ENCODE data around the gene TCF7L2. TPM values are rescaled to one million over a fixed set of nuclear protein-coding genes. Genes with fewer than 3 reads are reported as not detected.
"Not testable (repeated sequence)": the region's sequence is repeated elsewhere in the genome, so short reads cannot be mapped to it uniquely, and the experiment has no call there.

Gene TCF7L2
- total RNA-seq, 1 donor from 2014 or later: 53.6 TPM

GRCh38 chr10:113095419-113096127 lies 145.5 kb downstream of the TCF7L2 start:
- intact Hi-C loops (cut with DNase I): no loop called here
- no peak for DNase-seq (ENCODE audit: low spot score)

GRCh38 chr10:113096128-113096996 lies 146.3 kb downstream of the TCF7L2 start:
- intact Hi-C loops (cut with DNase I): no loop called here
- ATAC-seq (peak; percentile 72), DNase-seq (ENCODE audit: low spot score) (no peak)

More at GRCh38 chr10:113095419-113096127, 145.5 kb downstream of the TCF7L2 start:
- no peak for ATAC-seq

GRCh38 chr10:113097036-113097435 lies 147.0 kb downstream of the TCF7L2 start:
- no peak for ATAC-seq
- no peak for DNase-seq (ENCODE audit: low spot score)
- intact Hi-C loops (cut with DNase I): no loop called here

GRCh38 chr10:113099431-113100183 lies 149.6 kb downstream of the TCF7L2 start:
- ATAC-seq (no peak), DNase-seq (ENCODE audit: low spot score) (no peak)
- intact Hi-C loops (cut with DNase I): no loop called here

GRCh38 chr10:113100281-113100680 lies 150.2 kb downstream of the TCF7L2 start:
- intact Hi-C loops (cut with DNase I): no loop called here
- DNase-seq (ENCODE audit: low spot score) (no peak), ATAC-seq (no peak)

- intact Hi-C loops (cut with DNase I): no loop called here
- ATAC-seq: no peak
Observed at GRCh38 chr10:113103131-113103840, 153.2 kb downstream of the TCF7L2 start.

GRCh38 chr10:113104047-113104446 lies 154.0 kb downstream of the TCF7L2 start:
- intact Hi-C loops (cut with DNase I): no loop called here
- DNase-seq (ENCODE audit: low spot score) (no peak), ATAC-seq (peak; percentile 38)

More at GRCh38 chr10:113103131-113103840, 153.2 kb downstream of the TCF7L2 start:
- DNase-seq (ENCODE audit: low spot score): no peak

GRCh38 chr10:113108194-113108835 lies 158.3 kb downstream of the TCF7L2 start:
- DNase-seq (ENCODE audit: low spot score) (no peak), ATAC-seq (peak; percentile 9)
- intact Hi-C loops (cut with DNase I): no loop called here

- no peak for ATAC-seq
- no peak for DNase-seq (ENCODE audit: low spot score)
- intact Hi-C loops (cut with DNase I): no loop called here
Observed at GRCh38 chr10:113108948-113109347, 158.9 kb downstream of the TCF7L2 start.

GRCh38 chr10:113109482-113109881 lies 159.4 kb downstream of the TCF7L2 start:
- ATAC-seq; DNase-seq (ENCODE audit: low spot score); intact Hi-C loops (cut with DNase I): not testable (repeated sequence)

- intact Hi-C loops (cut with DNase I): no loop called here
- DNase-seq (ENCODE audit: low spot score) (no peak), ATAC-seq (no peak)
Observed at GRCh38 chr10:113111260-113111659, 161.2 kb downstream of the TCF7L2 start.

GRCh38 chr10:113111900-113112853 lies 162.1 kb downstream of the TCF7L2 start:
- intact Hi-C loops (cut with DNase I): no loop called here
- ATAC-seq (peak; percentile 65), DNase-seq (ENCODE audit: low spot score) (no peak)

GRCh38 chr10:113113241-113113640 lies 163.2 kb downstream of the TCF7L2 start:
- intact Hi-C loops (cut with DNase I): no loop called here

GRCh38 chr10:113113918-113114317 lies 163.9 kb downstream of the TCF7L2 start:
- ATAC-seq: no peak
- DNase-seq (ENCODE audit: low spot score): no peak
- intact Hi-C loops (cut with DNase I): no loop called here

More at GRCh38 chr10:113113241-113113640, 163.2 kb downstream of the TCF7L2 start:
- no peak for DNase-seq (ENCODE audit: low spot score)
- ATAC-seq: no peak

GRCh38 chr10:113115556-113115955 lies 165.5 kb downstream of the TCF7L2 start:
- intact Hi-C loops (cut with DNase I): no loop called here
- ATAC-seq: no peak

GRCh38 chr10:113118882-113119281 lies 168.8 kb downstream of the TCF7L2 start:
- intact Hi-C loops (cut with DNase I): no loop called here
- no peak for DNase-seq (ENCODE audit: low spot score)
- ATAC-seq: no peak

More at GRCh38 chr10:113115556-113115955, 165.5 kb downstream of the TCF7L2 start:
- DNase-seq (ENCODE audit: low spot score): no peak

GRCh38 chr10:113119801-113120200 lies 169.8 kb downstream of the TCF7L2 start:
- ATAC-seq (no peak), DNase-seq (ENCODE audit: low spot score) (no peak)
- intact Hi-C loops (cut with DNase I): loop anchor here (10.0 kb wide), 1 partner anchor 165 kb away; the partner anchor contains the start of gene TCF7L2

Data from sciatic nerve (tissue), 2 donors.